Germinal center (tissue), 1 donor: ENCODE results near the gene MINK1.
"Not testable (repeated sequence)": the region's sequence is repeated elsewhere in the genome, so short reads cannot be mapped to it uniquely, and the experiment has no call there.

Experiments used
- DNase-seq: peaks from one replicate; pipeline ENCODE4 v3.0.0; 2012; ENCODE audit warnings: mixed read lengths, low spot score

Gene MINK1

GRCh38 chr17:4811471-4811870 lies 21.7 kb upstream of the MINK1 start:
- no peak for DNase-seq

- DNase-seq = no peak
Measured at GRCh38 chr17:4812690-4813089, 20.4 kb upstream of the MINK1 start.

GRCh38 chr17:4815043-4815675 lies 18.0 kb upstream of the MINK1 start:
- no peak for DNase-seq

GRCh38 chr17:4816826-4817225 lies 16.3 kb upstream of the MINK1 start:
- no peak for DNase-seq

GRCh38 chr17:4818276-4818675 lies 14.9 kb upstream of the MINK1 start:
- no peak for DNase-seq

- no peak for DNase-seq
Measured at GRCh38 chr17:4822835-4823234, 10.3 kb upstream of the MINK1 start.

- DNase-seq = no peak
Measured at GRCh38 chr17:4823373-4824089, 9.6 kb upstream of the MINK1 start.

GRCh38 chr17:4827399-4827798 lies 5.7 kb upstream of the MINK1 start:
- DNase-seq = no peak

- DNase-seq = not testable (repeated sequence)
Measured at GRCh38 chr17:4832829-4833177, 337 bp upstream of the MINK1 start.

- DNase-seq = no peak
Measured at GRCh38 chr17:4833941-4834680, 971 bp downstream of the MINK1 start.

GRCh38 chr17:4834681-4835020 lies 1.5 kb downstream of the MINK1 start:
- DNase-seq = no peak

GRCh38 chr17:4836221-4836620 lies 3.1 kb downstream of the MINK1 start:
- DNase-seq = no peak

- no peak for DNase-seq
Measured at GRCh38 chr17:4837471-4838308, 4.5 kb downstream of the MINK1 start.

GRCh38 chr17:4838309-4838785 lies 5.2 kb downstream of the MINK1 start:
- no peak for DNase-seq

GRCh38 chr17:4839221-4839620 lies 6.1 kb downstream of the MINK1 start:
- DNase-seq = no peak

GRCh38 chr17:4839965-4840892 lies 7.1 kb downstream of the MINK1 start:
- no peak for DNase-seq

GRCh38 chr17:4840893-4841242 lies 7.7 kb downstream of the MINK1 start:
- no peak for DNase-seq

GRCh38 chr17:4842376-4842775 lies 9.2 kb downstream of the MINK1 start:
- DNase-seq = no peak

- no peak for DNase-seq
Measured at GRCh38 chr17:4843321-4844000, 10.3 kb downstream of the MINK1 start.

GRCh38 chr17:4845118-4845517 lies 12.0 kb downstream of the MINK1 start:
- no peak for DNase-seq
